CD4-positive, alpha-beta T cell treated with Interleukin-6 for 4 hours (primary cell): ENCODE data around the gene GARIN5A.
A peak's percentile ranks its signal among the peaks of the same experiment; 100 is the strongest.

Experiments used
- DNase-seq: peaks from one replicate; pipeline ENCODE4 v3.0.0-alpha.2; 2020; ENCODE audit warnings: mixed read lengths

Gene GARIN5A

GRCh38 chr19:50507376-50507775 lies 30.7 kb upstream of the GARIN5A start:
- no peak for DNase-seq

GRCh38 chr19:50506700-50507099 lies 30.1 kb upstream of the GARIN5A start:
- no peak for DNase-seq

- no peak for DNase-seq
These were observed 29.4 kb upstream of the GARIN5A start for GRCh38 chr19:50505856-50506611.

GRCh38 chr19:50501568-50502475 lies 25.2 kb upstream of the GARIN5A start:
- no peak for DNase-seq

GRCh38 chr19:50501186-50501567 lies 24.5 kb upstream of the GARIN5A start:
- no peak for DNase-seq

GRCh38 chr19:50500753-50501151 lies 24.1 kb upstream of the GARIN5A start:
- no peak for DNase-seq

GRCh38 chr19:50500060-50500752 lies 23.6 kb upstream of the GARIN5A start:
- no peak for DNase-seq

- no peak for DNase-seq
These were observed 21.8 kb upstream of the GARIN5A start for GRCh38 chr19:50498219-50499056.

GRCh38 chr19:50497022-50497405 lies 20.4 kb upstream of the GARIN5A start:
- DNase-seq, result no peak

- DNase-seq, result no peak
These were observed 19.8 kb upstream of the GARIN5A start for GRCh38 chr19:50496189-50497021.

- DNase-seq, result no peak
These were observed 18.4 kb upstream of the GARIN5A start for GRCh38 chr19:50495020-50495531.

- DNase-seq, result no peak
These were observed 17.8 kb upstream of the GARIN5A start for GRCh38 chr19:50494186-50495019.

- no peak for DNase-seq
These were observed 16.5 kb upstream of the GARIN5A start for GRCh38 chr19:50493171-50493570.

- DNase-seq, result peak; percentile 30
These were observed 15.8 kb upstream of the GARIN5A start for GRCh38 chr19:50492303-50493052.

GRCh38 chr19:50490991-50491472 lies 14.4 kb upstream of the GARIN5A start:
- no peak for DNase-seq

GRCh38 chr19:50490411-50490811 lies 13.8 kb upstream of the GARIN5A start:
- DNase-seq, result no peak

GRCh38 chr19:50489461-50490011 lies 12.9 kb upstream of the GARIN5A start:
- DNase-seq, result no peak

GRCh38 chr19:50488389-50489194 lies 11.9 kb upstream of the GARIN5A start:
- DNase-seq, result no peak
